22Rv1 (cell line): ENCODE data around the gene NUMA1.

Source experiments
- H3K27ac ChIP-seq: fragments of 450-650 bp; 2 replicates; pipeline ENCODE4 v1.5.1; 2017
- CTCF ChIP-seq: fragments of 450-650 bp; IDR thresholded peaks from 2 replicates; pipeline ENCODE4 v1.5.1; 2017; ENCODE audit warnings: mild to moderate bottlenecking
- ZFX ChIP-seq: fragments of 450-650 bp; IDR thresholded peaks from 2 replicates; pipeline ENCODE4 v1.6.1; 2017; ENCODE audit warnings: antibody characterized with exemption, borderline replicate concordance

The NUMA1 gene

GRCh38 chr11:72037554-72038311 is 42.6 kb downstream of the NUMA1 start:
- TF ChIP-seq ZFX (no peak), CTCF (no peak)
- peak overlapping the region; percentile 99 for H3K27ac ChIP-seq

- TF ChIP-seq ZFX, result no peak
- TF ChIP-seq CTCF, result no peak
- peak overlapping the region; percentile 8; the same call in 1 of the 2 replicates for H3K27ac ChIP-seq
Measured at GRCh38 chr11:72036687-72037086, 43.7 kb downstream of the NUMA1 start.

GRCh38 chr11:72030472-72031045 is 49.8 kb downstream of the NUMA1 start:
- TF ChIP-seq CTCF, result no peak
- no peak for TF ChIP-seq ZFX
- H3K27ac ChIP-seq, result peak overlapping the region; percentile 37

- TF ChIP-seq ZFX (no peak), CTCF (no peak)
- H3K27ac ChIP-seq, result peak overlapping the region; percentile 47
Measured at GRCh38 chr11:72026090-72026489, 54.3 kb downstream of the NUMA1 start.

- TF ChIP-seq ZFX, result no peak
- no peak for TF ChIP-seq CTCF
- peak overlapping the region; percentile 2; the same call in 1 of the 2 replicates for H3K27ac ChIP-seq
Measured at GRCh38 chr11:72024069-72024754, 56.1 kb downstream of the NUMA1 start.

- no peak for TF ChIP-seq CTCF
- no peak for TF ChIP-seq ZFX
- H3K27ac ChIP-seq, result peak overlapping the region; percentile 2; the same call in 1 of the 2 replicates
Measured at GRCh38 chr11:72023335-72023734, 57.0 kb downstream of the NUMA1 start.

- no peak overlapping the region for H3K27ac ChIP-seq
- TF ChIP-seq CTCF, result no peak
Measured at GRCh38 chr11:72018171-72018570, 62.2 kb downstream of the NUMA1 start.
